Naive B cell (primary cell): Measurements from ENCODE around the gene USP50. TPM values are rescaled to one million over a fixed set of nuclear protein-coding genes. Genes with fewer than 3 reads are reported as not detected.

Source experiments
- polyA plus RNA-seq, 6 donors: library from polyadenylated mRNA; unstranded; fragments of 300-500 nt; fragmentation: Illumina TruSeq; gene quantifications; one replicate each; pipeline ENCODE4 v1.2.3, GENCODE V29; 2021; ENCODE audit warnings: low read depth in 6 of 6

Gene USP50
- polyA plus RNA-seq, 6 donors from 2014 or later, result not detected

Other genes with a start within 250 kb of the USP50 start
- gene GABPB1, start 191.5 kb downstream of the USP50 start, polyA plus RNA-seq, result 10 to 100 TPM; 40.1 to 67.8 (median 48.2) TPM
- gene USP8, start 122.3 kb downstream of the USP50 start, polyA plus RNA-seq, result 10 to 100 TPM; 62.0 to 87.5 (median 70.8) TPM
- 10 to 100 TPM; 12.8 to 23.3 (median 17.0) TPM for gene TRPM7, start 140.1 kb upstream of the USP50 start, polyA plus RNA-seq
- 10 to 100 TPM; 75.1 to 93.0 (median 89.4) TPM for gene SPPL2A, start 219.0 kb upstream of the USP50 start, polyA plus RNA-seq